ENCODE data around the gene DDHD1.
A peak's percentile ranks its signal among the peaks of the same experiment; 100 is the strongest.

DDHD1 gene

GRCh38 chr14:53060046-53060445, 93.1 kb downstream of the DDHD1 start (continued):
- TF ChIP-seq PRDM2 (tag by site-specific recombination; IDR thresholded peaks at IDR 0.05; ENCODE audit: borderline replicate concordance) (no peak), ZNF555 (tag by site-specific recombination; conservative IDR thresholded peaks at IDR 0.05) (no peak), KLF16 (tag by site-specific recombination; IDR thresholded peaks at IDR 0.05) (no peak), SCRT1 (tag by site-specific recombination; IDR thresholded peaks at IDR 0.05; ENCODE audit: borderline replicate concordance) (no peak), PRDM4 (tag by site-specific recombination; IDR thresholded peaks at IDR 0.05) (no peak)

- no peak for TF ChIP-seq ZNF610 (tag by site-specific recombination; IDR thresholded peaks at IDR 0.05; ENCODE audit: borderline replicate concordance)
- TF ChIP-seq ZNF654 (tag by site-specific recombination; IDR thresholded peaks at IDR 0.05; ENCODE audit: low read depth) = peak; percentile 68
- TF ChIP-seq ZNF596 (tag by site-specific recombination; IDR thresholded peaks at IDR 0.05) = no peak
- no peak for TF ChIP-seq KLF16 (tag by site-specific recombination; IDR thresholded peaks at IDR 0.05)
- POLR2A ChIA-PET = no interaction called here
- Histone ChIP-seq H3K36me3 (ENCODE audit: control insufficient read depth in 2 of 2, insufficient read depth in 1 of 2, low read length in 2 of 2) (peaks cover 0 to 11% of the 10 kb centered on the region in 2 experiments; a peak in 2 of 3 replicates), H3K9me3 (ENCODE audit: control insufficient read depth, insufficient read depth, low read depth, low read length) (no peaks in the 10 kb centered on the region), H3K27ac (ENCODE audit: extremely low read depth, low read depth, low read length) (no peak overlapping the region), H3K4me3 (ENCODE audit: low read depth, low read length) (no peak overlapping the region), H3K4me1 (ENCODE audit: control insufficient read depth, insufficient read depth, low read length) (no peaks in the 10 kb centered on the region)
- CTCF ChIA-PET = interaction anchor here (0.6 to 2.8 kb wide), 21 partner anchors 9 to 1146 kb away, joined by 3 to 8 read pairs (median 4); no protein-coding TSS in a partner anchor
Observed at GRCh38 chr14:53055003-53055402, 98.1 kb downstream of the DDHD1 start.

- H3K9me3 ChIP-seq (ENCODE audit: control insufficient read depth, insufficient read depth, low read depth, low read length) = no peaks in the 10 kb centered on the region
- H3K4me3 ChIP-seq (ENCODE audit: low read depth, low read length) = no peak overlapping the region
- H3K27ac ChIP-seq (ENCODE audit: extremely low read depth, low read depth, low read length) = no peak overlapping the region
- ChIA-PET CTCF (interaction anchor here (0.5 to 2.8 kb wide), 17 partner anchors 9 to 1146 kb away, joined by 3 to 8 read pairs (median 4); no protein-coding TSS in a partner anchor), POLR2A (no interaction called here)
- H3K36me3 ChIP-seq (ENCODE audit: control insufficient read depth in 2 of 2, insufficient read depth in 1 of 2, low read length in 2 of 2) = peaks cover 0 to 11% of the 10 kb centered on the region in 2 experiments; a peak in 2 of 3 replicates
- H3K4me1 ChIP-seq (ENCODE audit: control insufficient read depth, insufficient read depth, low read length) = no peaks in the 10 kb centered on the region
- TF ChIP-seq TCF7L2 (IDR thresholded peaks at IDR 0.05; ENCODE audit: borderline replicate concordance, low read depth, low read length) (no peak), RBAK (tag by site-specific recombination; IDR thresholded peaks at IDR 0.05) (no peak), ZNF768 (tag by site-specific recombination; IDR thresholded peaks at IDR 0.05) (no peak), ZNF2 (tag by site-specific recombination; IDR thresholded peaks at IDR 0.05) (no peak), ZNF621 (tag by site-specific recombination; IDR thresholded peaks at IDR 0.05) (no peak), ZNF140 (tag by site-specific recombination; IDR thresholded peaks at IDR 0.05) (no peak), ZNF341 (tag by site-specific recombination; IDR thresholded peaks at IDR 0.05; ENCODE audit: low read depth) (no peak), ZNF239 (tag by site-specific recombination; IDR thresholded peaks at IDR 0.05) (no peak)
- TF ChIP-seq, protein P1, sequence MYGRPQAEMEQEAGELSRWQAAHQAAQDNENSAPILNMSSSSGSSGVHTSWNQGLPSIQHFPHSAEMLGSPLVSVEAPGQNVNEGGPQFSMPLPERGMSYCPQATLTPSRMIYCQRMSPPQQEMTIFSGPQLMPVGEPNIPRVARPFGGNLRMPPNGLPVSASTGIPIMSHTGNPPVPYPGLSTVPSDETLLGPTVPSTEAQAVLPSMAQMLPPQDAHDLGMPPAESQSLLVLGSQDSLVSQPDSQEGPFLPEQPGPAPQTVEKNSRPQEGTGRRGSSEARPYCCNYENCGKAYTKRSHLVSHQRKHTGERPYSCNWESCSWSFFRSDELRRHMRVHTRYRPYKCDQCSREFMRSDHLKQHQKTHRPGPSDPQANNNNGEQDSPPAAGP (tag by site-specific recombination; IDR thresholded peaks at IDR 0.05) = no peak
- TF ChIP-seq, protein P2, sequence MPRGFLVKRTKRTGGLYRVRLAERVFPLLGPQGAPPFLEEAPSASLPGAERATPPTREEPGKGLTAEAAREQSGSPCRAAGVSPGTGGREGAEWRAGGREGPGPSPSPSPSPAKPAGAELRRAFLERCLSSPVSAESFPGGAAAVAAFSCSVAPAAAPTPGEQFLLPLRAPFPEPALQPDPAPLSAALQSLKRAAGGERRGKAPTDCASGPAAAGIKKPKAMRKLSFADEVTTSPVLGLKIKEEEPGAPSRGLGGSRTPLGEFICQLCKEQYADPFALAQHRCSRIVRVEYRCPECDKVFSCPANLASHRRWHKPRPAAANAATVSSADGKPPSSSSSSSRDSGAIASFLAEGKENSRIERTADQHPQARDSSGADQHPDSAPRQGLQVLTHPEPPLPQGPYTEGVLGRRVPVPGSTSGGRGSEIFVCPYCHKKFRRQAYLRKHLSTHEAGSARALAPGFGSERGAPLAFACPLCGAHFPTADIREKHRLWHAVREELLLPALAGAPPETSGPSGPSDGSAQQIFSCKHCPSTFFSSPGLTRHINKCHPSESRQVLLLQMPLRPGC (tag by site-specific recombination; IDR thresholded peaks at IDR 0.05) = no peak
Observed at GRCh38 chr14:53054457-53054856, 98.7 kb downstream of the DDHD1 start.
